Neural cell (in vitro differentiated cells): ENCODE results near the gene FAM118A. TPM values are rescaled to one million over a fixed set of nuclear protein-coding genes. Genes with fewer than 3 reads are reported as not detected.

Source experiments
- H2AFZ ChIP-seq: fragments of 200-600, 300-800 bp; sonication (generic), shearing (Covaris generic); 2 replicates; pipeline ENCODE4 v1.6.0; 2014; ENCODE audit warnings: low read depth, mild to moderate bottlenecking, antibody characterized with exemption, low read length, moderate library complexity
- H3F3A ChIP-seq: fragments of 200-600 bp; shearing (Covaris generic); 2 replicates; pipeline ENCODE4 v1.6.1; 2016; ENCODE audit warnings: mild to moderate bottlenecking, moderate library complexity, mixed read lengths, antibody characterized with exemption, low read length; ENCODE audit not compliant: insufficient read depth, poor library complexity, severe bottlenecking
- H3K27ac ChIP-seq: fragments of 200-600, 300-800 bp; sonication (generic), shearing (Covaris generic); 2 replicates; pipeline ENCODE4 v1.5.1; 2014; ENCODE audit warnings: mild to moderate bottlenecking, low read length, moderate library complexity
- H3K27me3 ChIP-seq: fragments of 300-800, 200-600 bp; sonication (generic), shearing (Covaris generic); 2 replicates; pipeline ENCODE4 v1.6.0; 2014; ENCODE audit warnings: mild to moderate bottlenecking, low read depth, low read length, moderate library complexity; ENCODE audit not compliant: insufficient read depth
- H3K36me3 ChIP-seq: fragments of 300-800, 200-600 bp; sonication (generic), shearing (Covaris generic); 2 replicates; pipeline ENCODE4 v1.5.1; 2014; ENCODE audit warnings: mild to moderate bottlenecking, antibody characterized with exemption, low read length, moderate library complexity; ENCODE audit not compliant: insufficient read depth
- H3K4me2 ChIP-seq: fragments of 300-800, 200-600 bp; sonication (generic), shearing (Covaris generic); 2 replicates; pipeline ENCODE4 v1.6.0; 2014; ENCODE audit warnings: mild to moderate bottlenecking, low read length
- H3K4me3 ChIP-seq: fragments of 300-800, 200-600 bp; sonication (generic), shearing (Covaris generic); 2 replicates; pipeline ENCODE4 v1.5.1; 2014; ENCODE audit warnings: mild to moderate bottlenecking, low read length, moderate library complexity
- H3K79me2 ChIP-seq: fragments of 200-600 bp; shearing (Covaris generic); replicated peaks from 2 replicates; pipeline ENCODE4 v1.6.0; 2014; ENCODE audit warnings: mild to moderate bottlenecking, low read length, moderate library complexity; ENCODE audit not compliant: insufficient read depth
- H3K9ac ChIP-seq: fragments of 300-800, 200-600 bp; sonication (generic), shearing (Covaris generic); 2 replicates; pipeline ENCODE4 v1.6.1; 2016; ENCODE audit warnings: mild to moderate bottlenecking, low read length, mixed read lengths
- H3K9me2 ChIP-seq: fragments of 200-600 bp; shearing (Covaris generic); 2 replicates; pipeline ENCODE4 v1.6.1; 2016; ENCODE audit warnings: mild to moderate bottlenecking, low read length, mixed read lengths; ENCODE audit not compliant: insufficient read depth
- H3K9me3 ChIP-seq: fragments of 200-600, 300-800 bp; sonication (generic), shearing (Covaris generic); 2 replicates; pipeline ENCODE4 v1.6.1; 2016; ENCODE audit warnings: mild to moderate bottlenecking, mixed run types, low read length, moderate library complexity, mixed read lengths
- H4K20me1 ChIP-seq: fragments of 200-600 bp; shearing (Covaris generic); 2 replicates; pipeline ENCODE4 v1.6.1; 2016; ENCODE audit warnings: mild to moderate bottlenecking, mixed run types; ENCODE audit not compliant: insufficient read depth
- CTCF ChIP-seq: fragments of 450-650 bp; IDR thresholded peaks from 2 replicates; pipeline ENCODE4 v1.5.1; 2014; ENCODE audit warnings: antibody characterized with exemption, mild to moderate bottlenecking, moderate library complexity; ENCODE audit not compliant: poor library complexity, severe bottlenecking
- EP300 ChIP-seq: fragments of 450-650 bp; conservative IDR thresholded peaks from 2 replicates; pipeline ENCODE4 v1.6.1; 2014; ENCODE audit warnings: antibody characterized with exemption, mild to moderate bottlenecking, moderate library complexity; ENCODE audit not compliant: poor library complexity, severe bottlenecking
- EZH2 ChIP-seq: fragments of 200-600, 300-800 bp; shearing (Covaris generic), sonication (generic); IDR thresholded peaks from 2 replicates; pipeline ENCODE4 v1.6.1; 2014; ENCODE audit warnings: antibody characterized with exemption, low read length, borderline replicate concordance, mild to moderate bottlenecking; ENCODE audit not compliant: insufficient read depth, poor library complexity, severe bottlenecking
- MXI1 ChIP-seq: fragments of 450-650 bp; conservative IDR thresholded peaks from 2 replicates; pipeline ENCODE4 v1.6.1; 2014; ENCODE audit warnings: antibody characterized with exemption, mild to moderate bottlenecking; ENCODE audit not compliant: poor library complexity, severe bottlenecking
- POLR2AphosphoS5 ChIP-seq: IDR thresholded peaks from 2 replicates; pipeline ENCODE4 v1.6.1; 2012
- RAD21 ChIP-seq: fragments of 450-650 bp; conservative IDR thresholded peaks from 2 replicates; pipeline ENCODE4 v1.6.1; 2014; ENCODE audit warnings: antibody characterized with exemption, mild to moderate bottlenecking, moderate library complexity
- REST ChIP-seq: IDR thresholded peaks from 2 replicates; pipeline ENCODE4 v1.6.1; 2012; ENCODE audit warnings: borderline replicate concordance
- SMC3 ChIP-seq: fragments of 450-650 bp; conservative IDR thresholded peaks from 2 replicates; pipeline ENCODE4 v1.6.1; 2014; ENCODE audit warnings: antibody characterized with exemption, mild to moderate bottlenecking, moderate library complexity; ENCODE audit not compliant: poor library complexity
- TAF1 ChIP-seq: IDR thresholded peaks from 2 replicates; pipeline ENCODE4 v1.6.1; 2012; ENCODE audit warnings: low read depth
- polyA plus RNA-seq: library from polyadenylated mRNA; depleted of rRNA; stranded (reverse); fragments of >200 nt; gene quantifications from 2 replicates; pipeline ENCODE4 v1.2.3, GENCODE V29; 2014

The FAM118A gene
- polyA plus RNA-seq, 1 donor from 2014 or later, result 9.6 TPM

GRCh38 chr22:45381348-45381747 is 71.6 kb downstream of the FAM118A start:
- no peaks in the 10 kb centered on the region for H3K9me3 ChIP-seq
- no peaks in the 10 kb centered on the region for H3K27me3 ChIP-seq
- H3K27ac ChIP-seq, result no peak overlapping the region
- no peak overlapping the region for H3K9ac ChIP-seq
- H3F3A ChIP-seq, result no peaks in the 10 kb centered on the region
- H4K20me1 ChIP-seq, result no peaks in the 10 kb centered on the region
- no peaks in the 10 kb centered on the region for H3K36me3 ChIP-seq
- no peaks in the 10 kb centered on the region for H3K9me2 ChIP-seq
- TF ChIP-seq TAF1, result no peak
- TF ChIP-seq MXI1, result no peak
- no peak for TF ChIP-seq REST
- TF ChIP-seq EP300, result no peak
- no peak for TF ChIP-seq SMC3
- no peak for TF ChIP-seq CTCF
- TF ChIP-seq EZH2, result no peak
- TF ChIP-seq RAD21, result no peak
- TF ChIP-seq POLR2AphosphoS5, result no peak
- H3K4me2 ChIP-seq, result no peak overlapping the region
- no peak overlapping the region for H3K4me3 ChIP-seq
- H2AFZ ChIP-seq, result no peak overlapping the region
- H3K79me2 ChIP-seq, result no peaks in the 10 kb centered on the region

- no peak overlapping the region for H3K4me2 ChIP-seq
- H3K9ac ChIP-seq, result no peak overlapping the region
- H3K4me3 ChIP-seq, result no peak overlapping the region
- H3F3A ChIP-seq, result no peaks in the 10 kb centered on the region
- H3K9me3 ChIP-seq, result no peaks in the 10 kb centered on the region
- H3K9me2 ChIP-seq, result no peaks in the 10 kb centered on the region
- H4K20me1 ChIP-seq, result no peaks in the 10 kb centered on the region
- H3K79me2 ChIP-seq, result no peaks in the 10 kb centered on the region
- no peaks in the 10 kb centered on the region for H3K27me3 ChIP-seq
- no peak overlapping the region for H2AFZ ChIP-seq
- H3K27ac ChIP-seq, result no peak overlapping the region
- H3K36me3 ChIP-seq, result no peaks in the 10 kb centered on the region
- TF ChIP-seq EZH2 (no peak), REST (no peak), TAF1 (no peak), POLR2AphosphoS5 (no peak), MXI1 (no peak), SMC3 (no peak), CTCF (no peak), EP300 (no peak), RAD21 (no peak)
These were observed 79.8 kb downstream of the FAM118A start for GRCh38 chr22:45389546-45389945.
